DMS153 treated with DMSO at 0.1 percent for 48 hours (cell line): ENCODE measurements around the gene EPS8L3.
"Not testable (repeated sequence)": the region's sequence is repeated elsewhere in the genome, so short reads cannot be mapped to it uniquely, and the experiment has no call there.

Experiments used
- DNase-seq: peaks from one replicate; lab custom pipeline; 2025; ENCODE audit not compliant: unreplicated experiment; lab: John Stamatoyannopoulos, UW

Gene EPS8L3

DNA sequence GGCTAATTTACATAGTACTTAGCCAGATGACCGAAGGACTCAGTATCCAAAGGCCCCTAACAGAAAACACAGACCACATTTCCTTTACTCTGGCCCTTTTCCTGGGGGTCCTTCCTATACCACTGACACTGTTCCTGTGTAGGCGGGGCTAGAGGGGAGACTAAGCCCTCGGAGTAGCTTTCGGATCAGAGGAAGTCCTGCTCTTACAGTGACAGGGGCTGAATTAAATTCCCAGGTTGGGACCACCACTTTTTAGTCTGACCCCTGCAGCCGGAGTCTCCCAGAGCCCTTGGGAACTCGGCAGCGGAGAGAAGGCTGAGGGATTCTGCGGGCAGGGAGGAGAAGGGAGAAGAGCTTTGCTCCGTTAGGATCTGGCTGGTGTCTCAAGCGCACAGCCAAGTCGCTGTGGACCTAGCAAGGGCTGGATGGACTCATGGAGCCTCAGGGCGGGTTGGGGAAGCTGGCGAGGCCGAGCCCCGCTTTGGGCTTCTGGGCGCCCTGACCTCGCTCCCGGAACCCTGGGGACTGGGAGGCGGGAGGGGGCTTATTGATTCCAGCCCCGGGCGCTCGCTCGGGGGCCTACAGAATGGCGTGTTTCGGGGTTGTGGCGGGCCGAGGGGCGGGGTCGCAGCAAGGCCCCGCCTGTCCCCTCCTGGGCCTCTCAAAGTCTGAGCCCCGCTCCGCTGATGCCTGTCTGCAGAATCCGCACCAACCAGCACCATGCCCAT is 52.0 kb downstream of the EPS8L3 start, which contains the start of gene GSTM5:
Gene GSTM5, plus strand, starts transcription at position 659 of the 728 bp plus-strand sequence. Its CDS starts 62 bp downstream, at position 721.
- DNase-seq = not testable (repeated sequence)

- DNase-seq = not testable (repeated sequence)
Observed at GRCh38 chr1:109709822-109710221, 53.9 kb downstream of the EPS8L3 start.

DNA sequence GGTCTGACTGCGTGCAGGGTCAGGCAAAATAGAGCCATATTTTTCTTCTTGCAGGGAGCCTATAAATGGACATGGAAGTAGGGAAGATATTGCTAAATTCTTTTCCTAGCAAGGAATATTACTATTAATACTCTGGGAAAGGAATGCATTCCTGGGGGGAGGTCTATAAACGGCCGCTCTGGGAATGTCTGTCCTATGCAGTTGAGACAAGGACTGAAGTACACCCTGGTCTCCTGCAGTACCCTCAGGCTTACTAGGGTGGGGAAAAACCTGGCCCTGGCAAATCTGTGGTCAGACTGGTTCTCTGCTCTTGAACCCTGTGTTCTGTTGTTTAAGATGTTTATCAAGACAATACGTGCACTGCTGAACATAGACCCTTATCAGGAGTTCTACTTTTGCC is 54.8 kb downstream of the EPS8L3 start:
- not testable (repeated sequence) for DNase-seq

DNA sequence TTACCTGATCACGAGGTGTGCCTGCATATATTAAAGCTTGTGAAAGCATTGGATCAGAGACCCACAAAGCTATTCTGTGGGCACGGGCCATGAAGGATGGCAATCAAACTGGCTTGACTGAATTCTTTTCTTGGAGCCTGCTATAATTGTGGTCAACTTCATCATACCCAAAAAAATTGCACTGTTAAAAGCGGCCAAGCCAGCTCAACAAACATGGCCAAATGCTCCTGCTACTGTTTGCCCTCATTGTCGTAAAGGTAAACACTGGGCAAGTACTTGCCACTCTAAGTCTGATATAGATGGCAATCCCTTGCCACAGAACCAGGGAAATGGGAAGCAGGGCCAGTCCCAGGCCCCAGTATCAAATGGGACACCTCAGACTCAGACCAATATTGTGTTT is 58.3 kb downstream of the EPS8L3 start:
- no peak for DNase-seq

DNA sequence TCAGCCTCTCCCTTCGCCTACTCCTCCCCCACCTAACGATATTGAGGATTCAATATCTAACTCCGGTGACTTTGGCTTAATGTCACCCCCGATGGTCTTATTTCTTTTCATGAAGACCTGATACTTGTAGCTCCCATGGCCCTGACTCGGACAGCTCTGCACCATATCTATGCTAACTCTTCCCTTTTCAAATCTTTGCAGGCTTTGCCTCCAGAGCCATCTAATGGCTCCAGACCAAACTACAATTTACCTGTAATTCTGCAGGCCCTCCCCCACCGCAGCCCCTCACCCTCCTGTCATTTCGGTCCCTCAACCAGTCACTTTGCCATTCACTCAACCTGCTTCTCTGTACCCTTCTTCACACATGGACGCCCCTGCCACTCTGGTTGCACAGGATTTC is 59.5 kb downstream of the EPS8L3 start:
- no peak for DNase-seq

DNA sequence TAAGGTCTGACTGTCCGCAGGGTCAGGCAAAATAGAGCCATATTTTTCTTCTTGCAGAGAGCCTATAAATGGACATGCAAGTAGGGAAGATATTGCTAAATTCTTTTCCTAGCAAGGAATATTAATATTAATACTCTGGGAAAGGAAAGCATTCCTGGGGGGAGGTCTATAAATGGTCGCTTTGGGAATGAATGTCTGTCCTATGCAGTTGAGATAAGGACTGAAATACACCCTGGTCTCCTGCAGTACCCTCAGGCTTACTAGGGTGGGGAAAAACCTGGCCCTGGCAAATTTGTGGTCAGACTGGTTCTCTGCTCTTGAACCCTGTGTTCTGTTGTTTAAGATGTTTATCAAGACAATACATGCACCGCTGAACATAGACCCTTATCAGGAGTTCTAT is 60.8 kb downstream of the EPS8L3 start:
- DNase-seq = not testable (repeated sequence)
